Ishikawa (cell line): ENCODE results near the gene KBTBD6.

Experiments
- CREB1 ChIP-seq: IDR thresholded peaks from 2 replicates; pipeline ENCODE4 v1.6.1; 2012; ENCODE audit warnings: low read depth
- EGR1 ChIP-seq: IDR thresholded peaks from 2 replicates; pipeline ENCODE4 v1.6.1; 2012
- EP300 ChIP-seq: IDR thresholded peaks from 2 replicates; pipeline ENCODE4 v1.6.1; 2012; ENCODE audit warnings: borderline replicate concordance
- FOXM1 ChIP-seq: IDR thresholded peaks from 2 replicates; pipeline ENCODE4 v1.6.1; 2012; ENCODE audit warnings: low read depth, borderline replicate concordance
- RAD21 ChIP-seq: IDR thresholded peaks from 2 replicates; pipeline ENCODE4 v1.6.1; 2012; ENCODE audit warnings: low read depth
- TCF12 ChIP-seq: IDR thresholded peaks from 2 replicates; pipeline ENCODE4 v1.6.1; 2012; ENCODE audit warnings: low read depth
- YY1 ChIP-seq: IDR thresholded peaks from 2 replicates; pipeline ENCODE4 v1.6.1; 2012; ENCODE audit warnings: low read depth

DNA sequence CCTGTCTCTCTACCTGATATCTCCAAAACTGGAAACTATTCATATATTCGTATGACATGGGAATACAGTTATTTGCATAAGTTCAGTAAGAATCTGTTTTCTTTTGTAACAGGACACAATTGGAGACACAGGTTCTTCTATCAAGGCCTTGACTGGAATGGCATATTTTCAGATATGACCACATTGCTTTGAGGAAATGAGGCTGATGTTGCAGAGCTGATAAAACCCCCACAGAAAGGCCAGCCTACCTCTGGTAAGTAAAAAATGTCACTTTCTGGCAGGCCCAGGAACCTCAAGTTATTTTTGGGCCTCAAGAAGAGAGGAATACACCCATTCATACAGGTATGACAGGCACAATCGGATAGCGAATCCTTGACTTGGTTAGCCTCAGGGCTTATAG is 29.5 kb upstream of the KBTBD6 start:
- no peak for TF ChIP-seq CREB1
- TF ChIP-seq YY1, result no peak
- TF ChIP-seq TCF12, result no peak
- TF ChIP-seq EP300, result no peak
- TF ChIP-seq EGR1, result no peak
- no peak for TF ChIP-seq FOXM1
- TF ChIP-seq RAD21, result no peak
